Body of pancreas (tissue), 4 donors: ENCODE data around the gene HUS1B. TPM values are rescaled to one million over a fixed set of nuclear protein-coding genes. Genes with fewer than 3 reads are reported as not detected.
"Not testable (repeated sequence)": the region's sequence is repeated elsewhere in the genome, so short reads cannot be mapped to it uniquely, and the experiment has no call there.

Experiments
- ATAC-seq: fragments of 150-250 bp; one replicate; pipeline ENCODE4 v1.9.1; 2016
- DNase-seq, 4 donors: peaks; one replicate each; pipeline ENCODE4 v3.0.0-alpha.2; 2019
- H3K27ac ChIP-seq, 4 donors: fragments of 200-600 bp; sonication (generic); 1 replicate in 3 of 4; 2 replicates in 1 of 4; pipeline versions ENCODE4 v1.5.1 to v1.6.1; 2016 to 2019; ENCODE audit warnings: mild to moderate bottlenecking in 1 of 4, mixed read lengths in 1 of 4, moderate library complexity in 1 of 4
- H3K27me3 ChIP-seq, 2 donors: fragments of 200-600 bp; sonication (generic); one replicate each; pipeline ENCODE4 v1.6.0; 2016; ENCODE audit warnings: mild to moderate bottlenecking in 1 of 2
- H3K36me3 ChIP-seq, 2 donors: fragments of 200-600 bp; sonication (generic); replicated peaks in 1 of 2; 2 replicates each; pipeline ENCODE4 v1.5.1; 2016; ENCODE audit warnings: low read depth in 2 of 2; ENCODE audit not compliant: insufficient read depth in 1 of 2
- H3K4me1 ChIP-seq: fragments of 200-600 bp; sonication (generic); one replicate; pipeline ENCODE4 v1.6.0; 2016
- H3K4me3 ChIP-seq, 2 donors: fragments of 200-600 bp; sonication (generic); 1 replicate in 1 of 2; 2 replicates in 1 of 2; pipeline ENCODE4 v1.5.1; 2016 to 2019
- H3K9me3 ChIP-seq, 3 donors: fragments of 200-600 bp; sonication (generic); 1 replicate in 2 of 3; 2 replicates in 1 of 3; pipeline ENCODE4 v1.5.1; 2016
- POLR2A ChIP-seq, 3 donors: fragments of 450-650 bp; IDR thresholded peaks; one replicate each; pipeline ENCODE4 v1.6.1; 2016; ENCODE audit warnings: antibody characterized with exemption in 3 of 3, mild to moderate bottlenecking in 2 of 3
- WGBS, 2 donors: methylation state at CpG; one replicate each; pipeline ENCODE4 v1.1.5; 2017; 5-methylcytosine and 5-hydroxymethylcytosine counted together
- intact Hi-C: fragments of 100-400 bp; cut with DNase I; formaldehyde crosslinking; loops from one replicate; pipeline ENCODE4 v1.15.1; 2023
- total RNA-seq, 2 donors: library from RNA; depleted of rRNA; stranded (reverse); fragments of >200 nt; gene quantifications; one replicate each; pipeline ENCODE4 v1.1.0, GENCODE V29; 2016
- TF ChIP-seq, protein P1 (sequence below), 7 experiments: fragments of 450-650 bp in 4 of 7; fragments of 200-600 bp in 3 of 7; sonication (generic) in 3 of 7; IDR thresholded peaks; one replicate each; pipeline ENCODE4 v1.5.1; 2016 to 2019; ENCODE audit warnings: antibody characterized with exemption in 7 of 7

HUS1B gene
- total RNA-seq, 2 donors from 2014 or later: 4.4 to 19.1 TPM

DNA sequence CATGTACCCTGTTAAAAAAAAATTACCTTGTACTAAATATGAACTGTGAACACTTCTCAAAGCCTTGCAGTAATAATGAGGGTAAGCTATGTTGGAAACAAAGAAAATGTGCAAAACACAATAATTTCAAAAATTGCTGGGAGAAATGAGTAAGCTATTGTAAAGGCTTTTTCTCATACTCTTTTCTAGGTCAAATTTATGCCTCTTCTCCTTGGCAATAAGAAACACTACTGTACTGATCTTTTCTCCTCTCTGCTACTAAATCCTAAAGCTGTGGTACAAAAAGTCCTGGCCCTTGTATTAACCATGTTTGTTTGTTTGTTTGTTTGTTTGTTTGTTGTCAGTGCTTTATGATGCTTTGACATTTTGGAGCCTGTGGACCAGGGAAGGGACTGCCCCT lies 17.5 kb upstream of the HUS1B start:
- Histone ChIP-seq H3K27ac (no peak overlapping the region), H3K27me3 (no peaks in the 10 kb centered on the region), H3K4me3 (no peak overlapping the region), H3K4me1 (no peaks in the 10 kb centered on the region), H3K9me3 (no peaks in the 10 kb centered on the region), H3K36me3 (no peaks in the 10 kb centered on the region)
- no peak for ATAC-seq
- DNase-seq: no peak
- intact Hi-C loops: no loop called here
- TF ChIP-seq, protein P1, sequence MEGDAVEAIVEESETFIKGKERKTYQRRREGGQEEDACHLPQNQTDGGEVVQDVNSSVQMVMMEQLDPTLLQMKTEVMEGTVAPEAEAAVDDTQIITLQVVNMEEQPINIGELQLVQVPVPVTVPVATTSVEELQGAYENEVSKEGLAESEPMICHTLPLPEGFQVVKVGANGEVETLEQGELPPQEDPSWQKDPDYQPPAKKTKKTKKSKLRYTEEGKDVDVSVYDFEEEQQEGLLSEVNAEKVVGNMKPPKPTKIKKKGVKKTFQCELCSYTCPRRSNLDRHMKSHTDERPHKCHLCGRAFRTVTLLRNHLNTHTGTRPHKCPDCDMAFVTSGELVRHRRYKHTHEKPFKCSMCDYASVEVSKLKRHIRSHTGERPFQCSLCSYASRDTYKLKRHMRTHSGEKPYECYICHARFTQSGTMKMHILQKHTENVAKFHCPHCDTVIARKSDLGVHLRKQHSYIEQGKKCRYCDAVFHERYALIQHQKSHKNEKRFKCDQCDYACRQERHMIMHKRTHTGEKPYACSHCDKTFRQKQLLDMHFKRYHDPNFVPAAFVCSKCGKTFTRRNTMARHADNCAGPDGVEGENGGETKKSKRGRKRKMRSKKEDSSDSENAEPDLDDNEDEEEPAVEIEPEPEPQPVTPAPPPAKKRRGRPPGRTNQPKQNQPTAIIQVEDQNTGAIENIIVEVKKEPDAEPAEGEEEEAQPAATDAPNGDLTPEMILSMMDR (IDR thresholded peaks at IDR 0.05): no peak
- TF ChIP-seq POLR2A (IDR thresholded peaks at IDR 0.05): no peak

DNA sequence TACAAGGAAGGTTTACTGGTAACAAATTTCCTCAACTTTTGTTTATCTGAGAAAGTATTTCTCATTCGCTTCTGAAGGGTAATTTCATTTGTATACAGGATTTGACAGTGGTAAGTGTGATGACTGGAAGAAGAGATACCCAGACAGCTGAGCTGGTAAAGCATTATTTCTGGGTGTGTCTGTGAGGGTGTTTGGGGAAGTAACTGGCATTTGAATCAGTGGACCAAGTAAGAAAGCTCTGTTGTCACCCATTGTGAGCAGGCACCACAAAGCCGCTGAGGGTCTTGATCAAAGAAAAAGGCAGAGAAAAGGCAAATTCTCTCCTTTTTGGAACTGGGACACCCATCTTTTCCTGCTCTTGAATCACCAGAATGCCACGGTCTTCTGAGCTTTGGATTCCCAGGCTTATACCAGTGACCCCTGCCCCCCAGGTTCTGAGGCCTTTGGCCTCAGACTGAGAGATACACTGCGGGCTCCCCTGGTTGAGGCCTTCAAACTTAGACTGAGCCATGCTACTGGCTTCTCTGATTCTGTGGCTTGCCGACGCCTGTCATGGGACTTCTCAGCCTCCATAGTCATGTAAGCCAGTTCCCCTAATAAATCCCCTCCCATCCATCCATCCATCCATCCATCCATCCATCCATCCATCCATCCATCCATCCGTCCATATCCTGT lies 10.5 kb upstream of the HUS1B start:
- H3K27me3 ChIP-seq: no peaks in the 10 kb centered on the region
- TF ChIP-seq POLR2A (IDR thresholded peaks at IDR 0.05): no peak
- TF ChIP-seq, protein P1 (IDR thresholded peaks at IDR 0.05): no peak
- intact Hi-C loops: no loop called here
- H3K36me3 ChIP-seq: no peaks in the 10 kb centered on the region
- H3K27ac ChIP-seq: no peak overlapping the region
- H3K4me1 ChIP-seq: no peaks in the 10 kb centered on the region
- WGBS, 2 donors: 89 to 96% methylated on average over 1 to 5 of the region's 7 CpGs
- ATAC-seq (no peak), DNase-seq (no peak)
- H3K4me3 ChIP-seq: no peak overlapping the region
- H3K9me3 ChIP-seq: no peaks in the 10 kb centered on the region

DNA sequence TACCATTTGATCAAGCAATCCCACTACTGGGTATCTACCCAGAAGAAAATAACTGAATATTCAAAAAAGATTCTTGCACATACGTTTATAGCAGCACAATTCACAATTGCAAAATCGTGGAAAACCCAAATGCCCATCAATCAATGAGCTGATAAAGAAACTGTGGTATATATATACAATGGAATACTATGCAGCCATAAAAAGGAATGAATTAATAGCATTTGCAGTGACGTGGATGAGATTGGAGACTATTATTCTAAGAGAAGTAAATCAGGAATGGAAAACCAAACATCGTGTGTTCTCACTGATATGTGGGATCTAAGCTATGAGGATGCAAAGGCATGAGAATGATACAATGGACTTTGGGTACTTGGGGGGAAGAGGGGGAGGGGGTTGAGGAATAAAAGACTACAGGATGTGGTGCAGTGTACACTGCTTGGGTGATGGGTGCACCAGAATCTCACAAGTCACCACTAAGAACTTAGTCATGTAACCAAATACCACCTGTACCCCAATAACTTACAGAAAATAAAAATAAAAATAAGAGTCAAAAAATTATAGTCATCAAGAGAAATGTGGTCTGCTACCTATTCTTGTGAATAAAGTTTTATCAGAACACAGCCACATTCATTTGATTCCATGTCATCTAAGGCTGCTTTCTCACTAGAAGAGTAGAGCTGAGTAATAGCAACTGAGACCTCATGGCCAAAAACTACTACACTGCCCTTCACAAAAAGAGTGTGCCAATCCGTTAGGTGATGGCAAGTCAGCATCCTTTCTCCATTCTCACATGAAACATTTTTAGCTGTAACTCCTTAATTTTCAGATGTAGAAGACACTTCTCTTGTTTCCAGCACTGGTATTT lies 8.7 kb upstream of the HUS1B start:
- ATAC-seq (no peak), DNase-seq (no peak)
- 81 to 90% methylated on average over 5 of the region's 5 CpGs for whole genome bisulfite sequencing, 2 donors
- Histone ChIP-seq H3K4me1 (no peaks in the 10 kb centered on the region), H3K4me3 (no peak overlapping the region), H3K27me3 (no peaks in the 10 kb centered on the region), H3K36me3 (no peaks in the 10 kb centered on the region), H3K27ac (no peak overlapping the region), H3K9me3 (no peaks in the 10 kb centered on the region)
- TF ChIP-seq, protein P1 (IDR thresholded peaks at IDR 0.05): no peak
- no peak for TF ChIP-seq POLR2A (IDR thresholded peaks at IDR 0.05)
- intact Hi-C loops: no loop called here

DNA sequence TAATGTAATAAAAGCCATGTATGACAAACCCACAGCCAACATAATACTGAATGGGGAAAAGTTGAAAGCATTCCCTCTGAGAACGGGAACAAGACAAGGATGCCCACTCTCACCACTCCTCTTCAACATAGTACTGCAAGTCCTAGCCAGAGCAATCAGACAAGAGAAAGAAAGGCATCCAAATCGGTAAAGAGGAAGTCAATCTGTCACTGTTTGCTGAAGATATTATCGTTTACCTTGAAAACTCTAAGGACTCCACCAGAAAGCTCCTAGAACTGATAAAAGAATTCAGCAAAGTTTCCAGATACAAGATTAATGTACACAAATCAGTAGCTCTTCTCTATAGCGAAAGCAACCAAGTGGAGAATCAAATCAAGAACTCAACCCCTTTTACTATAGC lies 6.9 kb upstream of the HUS1B start:
- DNase-seq, H3K4me3 ChIP-seq, H3K27ac ChIP-seq, ATAC-seq, H3K27me3 ChIP-seq, H3K4me1 ChIP-seq, intact Hi-C loops, H3K9me3 ChIP-seq, H3K36me3 ChIP-seq: not testable (repeated sequence)
- WGBS, 2 donors: 58 to 74% methylated on average over 4 of the region's 4 CpGs

DNA sequence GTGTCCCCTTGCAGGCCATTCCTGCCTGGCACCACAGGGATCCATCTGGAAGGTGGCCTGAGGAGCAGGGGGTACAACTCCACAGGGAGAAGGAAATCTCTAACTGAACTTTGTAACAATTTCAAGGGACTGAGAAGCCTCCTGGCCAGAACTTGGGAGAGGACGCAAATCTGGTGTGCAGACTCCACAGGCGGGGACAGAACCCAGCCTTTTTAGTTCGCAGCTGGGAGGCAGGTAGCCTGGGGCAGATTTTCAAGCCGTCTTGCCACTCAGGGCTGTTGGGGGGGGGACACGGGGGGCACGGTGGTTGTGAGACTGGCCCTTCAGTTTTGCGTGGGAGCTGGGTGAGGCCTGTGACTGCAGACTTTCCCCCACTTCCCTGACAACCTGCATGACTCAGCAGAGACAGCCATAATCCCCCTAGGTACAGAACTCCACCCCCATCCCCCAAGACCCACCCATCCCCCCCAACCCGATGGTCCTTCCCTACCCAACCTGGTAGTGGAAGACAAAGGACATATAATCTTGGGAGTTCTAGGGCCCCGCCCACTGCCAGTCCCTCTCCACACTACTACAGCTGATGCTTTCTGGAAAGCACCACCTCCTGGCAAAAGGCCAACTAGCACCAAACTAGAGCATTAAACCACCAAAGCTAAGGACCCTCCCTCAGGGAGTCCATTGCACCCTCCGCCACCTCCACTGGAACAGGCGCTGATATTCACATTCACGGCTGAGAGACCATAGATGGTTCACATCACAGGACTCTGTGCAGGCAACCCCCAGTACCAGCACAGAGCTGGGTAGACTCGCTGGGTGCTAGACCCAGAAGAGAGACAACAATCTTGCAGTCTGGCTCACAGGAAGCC lies 3.0 kb upstream of the HUS1B start:
- DNase-seq (no peak), ATAC-seq (no peak)
- TF ChIP-seq, protein P1 (IDR thresholded peaks at IDR 0.05): no peak
- TF ChIP-seq POLR2A (IDR thresholded peaks at IDR 0.05): no peak
- Histone ChIP-seq H3K9me3 (no peaks in the 10 kb centered on the region), H3K4me1 (no peaks in the 10 kb centered on the region), H3K27me3 (no peaks in the 10 kb centered on the region), H3K4me3 (no peak overlapping the region), H3K27ac (no peak overlapping the region), H3K36me3 (no peaks in the 10 kb centered on the region)
- 87% methylated on average over 10 to 13 of the region's 13 CpGs for WGBS, 2 donors
- intact Hi-C loops: no loop called here
